GM13976 (cell line): ENCODE results near the gene PROM1.

Source experiments
- DNase-seq: peaks from one replicate; pipeline ENCODE4 v3.0.0; 2012; ENCODE audit warnings: low spot score
- in situ Hi-C: fragments of 300-500 bp; cut with MboI; formaldehyde crosslinking; loops from one replicate; pipeline ENCODE4 v1.12.0; 2022; ENCODE audit warnings: low sequenced_read_pairs, mixed read lengths, inconsistent platforms; ENCODE audit not compliant: unreplicated experiment
- TF ChIP-seq, protein P1 (sequence below): IDR thresholded peaks from 2 replicates; pipeline ENCODE4 v1.5.1; 2012; ENCODE audit warnings: borderline replicate concordance, mild to moderate bottlenecking; ENCODE audit not compliant: insufficient read depth; ENCODE audit errors: extremely low read depth, missing control alignments, control extremely low read depth

PROM1 gene

DNA sequence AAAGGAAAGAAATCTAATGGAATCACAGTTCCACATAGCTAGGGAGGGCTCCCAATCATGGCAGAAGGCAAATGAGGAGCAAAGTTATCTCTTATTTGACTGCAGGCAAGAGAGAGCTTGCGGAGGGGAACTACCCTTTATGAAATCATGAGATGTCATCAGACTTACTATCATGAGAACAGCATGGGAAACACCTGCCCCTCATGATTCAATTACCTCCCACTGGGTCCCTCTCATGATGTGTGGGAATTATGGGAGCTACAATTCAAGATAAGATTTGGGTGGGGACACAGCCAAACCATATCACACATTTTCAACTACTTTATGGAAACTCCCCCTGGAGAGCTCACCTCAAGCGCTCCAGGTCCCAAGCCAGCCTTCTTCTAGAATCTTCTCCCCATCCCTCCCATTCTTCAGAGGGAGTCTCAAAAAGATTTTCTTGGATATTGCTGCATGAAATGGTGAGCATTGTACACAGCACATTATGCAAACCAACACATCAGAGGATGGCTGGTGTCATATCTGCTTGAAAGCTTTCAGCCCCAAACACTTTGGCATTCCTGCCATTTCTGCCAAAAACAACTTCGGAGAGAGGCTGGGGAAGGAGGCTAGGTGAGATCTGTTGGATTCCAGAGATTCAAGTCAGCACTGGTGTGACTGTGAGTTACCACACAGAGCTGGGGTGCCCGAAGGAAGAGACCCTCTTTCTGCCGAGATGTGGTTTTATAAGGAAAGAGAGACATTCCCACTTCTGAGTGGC is 152.2 kb downstream of the PROM1 start:
- in situ Hi-C loops = no loop called here
- TF ChIP-seq, protein P1, sequence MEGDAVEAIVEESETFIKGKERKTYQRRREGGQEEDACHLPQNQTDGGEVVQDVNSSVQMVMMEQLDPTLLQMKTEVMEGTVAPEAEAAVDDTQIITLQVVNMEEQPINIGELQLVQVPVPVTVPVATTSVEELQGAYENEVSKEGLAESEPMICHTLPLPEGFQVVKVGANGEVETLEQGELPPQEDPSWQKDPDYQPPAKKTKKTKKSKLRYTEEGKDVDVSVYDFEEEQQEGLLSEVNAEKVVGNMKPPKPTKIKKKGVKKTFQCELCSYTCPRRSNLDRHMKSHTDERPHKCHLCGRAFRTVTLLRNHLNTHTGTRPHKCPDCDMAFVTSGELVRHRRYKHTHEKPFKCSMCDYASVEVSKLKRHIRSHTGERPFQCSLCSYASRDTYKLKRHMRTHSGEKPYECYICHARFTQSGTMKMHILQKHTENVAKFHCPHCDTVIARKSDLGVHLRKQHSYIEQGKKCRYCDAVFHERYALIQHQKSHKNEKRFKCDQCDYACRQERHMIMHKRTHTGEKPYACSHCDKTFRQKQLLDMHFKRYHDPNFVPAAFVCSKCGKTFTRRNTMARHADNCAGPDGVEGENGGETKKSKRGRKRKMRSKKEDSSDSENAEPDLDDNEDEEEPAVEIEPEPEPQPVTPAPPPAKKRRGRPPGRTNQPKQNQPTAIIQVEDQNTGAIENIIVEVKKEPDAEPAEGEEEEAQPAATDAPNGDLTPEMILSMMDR = no peak
- no peak for DNase-seq

- in situ Hi-C loops = no loop called here
- TF ChIP-seq, protein P1 = no peak
- DNase-seq = no peak
Observed at GRCh38 chr4:15930314-15930713, 153.5 kb downstream of the PROM1 start.

- in situ Hi-C loops = no loop called here
- TF ChIP-seq, protein P1 = no peak
- no peak for DNase-seq
Observed at GRCh38 chr4:15929540-15929939, 154.3 kb downstream of the PROM1 start.

GRCh38 chr4:15928883-15929282 is 154.9 kb downstream of the PROM1 start:
- DNase-seq = no peak
- in situ Hi-C loops = no loop called here
- TF ChIP-seq, protein P1 = no peak

DNA sequence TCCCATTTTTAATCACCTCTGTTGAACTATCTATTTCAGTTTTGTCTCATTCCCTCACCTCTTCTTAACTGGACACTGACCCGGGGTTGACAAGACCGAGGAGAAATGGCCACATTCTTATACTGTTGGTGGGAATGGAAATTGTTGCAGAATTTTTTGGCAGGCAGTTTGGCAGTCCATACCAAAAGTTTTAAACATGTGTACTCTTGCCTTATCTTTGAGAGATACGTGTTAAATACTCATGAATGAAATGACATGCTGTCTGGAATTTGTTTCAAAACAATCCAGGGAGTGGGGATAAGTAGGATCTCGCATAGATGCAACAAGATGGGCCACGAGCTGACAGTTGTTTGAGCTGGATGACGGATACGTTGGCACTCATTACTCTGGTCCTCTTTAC is 157.3 kb downstream of the PROM1 start:
- no peak for DNase-seq
- in situ Hi-C loops = no loop called here
- TF ChIP-seq, protein P1 = no peak

- in situ Hi-C loops = no loop called here
- TF ChIP-seq, protein P1 = no peak
- no peak for DNase-seq
Observed at GRCh38 chr4:15925830-15926229, 158.0 kb downstream of the PROM1 start.
